HFF-Myc (cell line): Measurements from ENCODE around the gene F8.
"Not testable (repeated sequence)": the region's sequence is repeated elsewhere in the genome, so short reads cannot be mapped to it uniquely, and the experiment has no call there.

Experiments used
- DNase-seq: peaks from one replicate; pipeline ENCODE4 v3.0.0-alpha.2; 2011; ENCODE audit warnings: low read depth; ENCODE audit errors: extremely low read depth
- H3K4me3 ChIP-seq: replicated peaks from 2 replicates; pipeline ENCODE4 v1.5.1; 2011; ENCODE audit warnings: low read depth, mild to moderate bottlenecking, control low read depth, low read length
- CTCF ChIP-seq: IDR thresholded peaks from 2 replicates; pipeline ENCODE4 v1.5.1; 2012; ENCODE audit warnings: mild to moderate bottlenecking, low read depth, low read length, control low read depth; ENCODE audit errors: missing control alignments

The F8 gene

GRCh38 chrX:154900323-154900722 lies 122.2 kb downstream of the F8 start:
- no peak overlapping the region for H3K4me3 ChIP-seq
- no peak for TF ChIP-seq CTCF
- DNase-seq = no peak

GRCh38 chrX:154892296-154892695 lies 130.2 kb downstream of the F8 start:
- DNase-seq = no peak

GRCh38 chrX:154890990-154891639 lies 131.4 kb downstream of the F8 start:
- no peak overlapping the region for H3K4me3 ChIP-seq
- DNase-seq = no peak
- TF ChIP-seq CTCF = no peak

More at GRCh38 chrX:154892296-154892695, 130.2 kb downstream of the F8 start:
- no peak overlapping the region for H3K4me3 ChIP-seq
- TF ChIP-seq CTCF = no peak

GRCh38 chrX:154886789-154887221 lies 135.7 kb downstream of the F8 start:
- DNase-seq = not testable (repeated sequence)

GRCh38 chrX:154886069-154886788 lies 136.3 kb downstream of the F8 start, which contains the start of gene F8A1:
F8A1 (plus strand) TSS chrX:154886355; CDS start chrX:154886375, 20 bp downstream.
- not testable (repeated sequence) for DNase-seq, H3K4me3 ChIP-seq

More at GRCh38 chrX:154886789-154887221, 135.7 kb downstream of the F8 start:
- H3K4me3 ChIP-seq = not testable (repeated sequence)

- DNase-seq = not testable (repeated sequence)
These were observed 137.0 kb downstream of the F8 start for GRCh38 chrX:154885549-154885948.

GRCh38 chrX:154885057-154885456 lies 137.5 kb downstream of the F8 start:
- not testable (repeated sequence) for DNase-seq, H3K4me3 ChIP-seq

More at GRCh38 chrX:154885549-154885948, 137.0 kb downstream of the F8 start:
- H3K4me3 ChIP-seq = not testable (repeated sequence)

- H3K4me3 ChIP-seq, DNase-seq: not testable (repeated sequence)
These were observed 138.5 kb downstream of the F8 start for GRCh38 chrX:154884069-154884468.

GRCh38 chrX:154873329-154873728 lies 149.2 kb downstream of the F8 start:
- no peak for TF ChIP-seq CTCF

GRCh38 chrX:154868522-154868921 lies 154.0 kb downstream of the F8 start:
- not testable (repeated sequence) for DNase-seq, H3K4me3 ChIP-seq

More at GRCh38 chrX:154873329-154873728, 149.2 kb downstream of the F8 start:
- no peak for DNase-seq
- H3K4me3 ChIP-seq = no peak overlapping the region
